Smooth muscle cell (in vitro differentiated cells): ENCODE data around the gene MRPL4. TPM values are rescaled to one million over a fixed set of nuclear protein-coding genes. Genes with fewer than 3 reads are reported as not detected.
A peak's percentile ranks its signal among the peaks of the same experiment; 100 is the strongest.

Experiments
- DNase-seq: peaks from one replicate; lab custom pipeline; 2025; ENCODE audit not compliant: unreplicated experiment; lab: John Stamatoyannopoulos, UW
- H2AFZ ChIP-seq: fragments of 200-600 bp; sonication (generic); 2 replicates; pipeline ENCODE4 v1.6.0; 2016; ENCODE audit warnings: antibody characterized with exemption, low read depth, mild to moderate bottlenecking
- H3F3A ChIP-seq: fragments of 200-600 bp; sonication (generic); 2 replicates; pipeline ENCODE4 v1.6.0; 2017; ENCODE audit warnings: antibody characterized with exemption, low read depth
- H3K27ac ChIP-seq: fragments of 200-600 bp; sonication (generic); 2 replicates; pipeline ENCODE4 v1.5.1; 2016; ENCODE audit warnings: low read depth, mild to moderate bottlenecking
- H3K27me3 ChIP-seq: fragments of 200-600 bp; sonication (generic); 2 replicates; pipeline ENCODE4 v1.6.1; 2016; ENCODE audit warnings: low read depth, mild to moderate bottlenecking
- H3K36me3 ChIP-seq: fragments of 200-600 bp; sonication (generic); 2 replicates; pipeline ENCODE4 v1.5.1; 2016; ENCODE audit warnings: low read depth
- H3K4me1 ChIP-seq: fragments of 200-600 bp; sonication (generic); 2 replicates; pipeline ENCODE4 v1.5.1; 2016; ENCODE audit warnings: low read depth
- H3K4me2 ChIP-seq: fragments of 200-600 bp; sonication (generic); 2 replicates; pipeline ENCODE4 v1.6.0; 2016; ENCODE audit warnings: mild to moderate bottlenecking
- H3K4me3 ChIP-seq: fragments of 200-600 bp; sonication (generic); 2 replicates; pipeline ENCODE4 v1.5.1; 2016; ENCODE audit warnings: mild to moderate bottlenecking
- H3K79me2 ChIP-seq: fragments of 200-600 bp; sonication (generic); 2 replicates; pipeline ENCODE4 v1.6.0; 2016; ENCODE audit warnings: low read depth, mild to moderate bottlenecking
- H3K9ac ChIP-seq: fragments of 200-600 bp; sonication (generic); 2 replicates; pipeline ENCODE4 v1.6.0; 2016; ENCODE audit warnings: low read depth
- H3K9me3 ChIP-seq: fragments of 200-600 bp; sonication (generic); replicated peaks from 2 replicates; pipeline ENCODE4 v1.5.1; 2016; ENCODE audit warnings: low read depth
- H4K20me1 ChIP-seq: fragments of 200-600 bp; sonication (generic); 2 replicates; pipeline ENCODE4 v1.6.0; 2016; ENCODE audit warnings: low read depth
- CTCF ChIP-seq: fragments of 200-600 bp; sonication (generic); IDR thresholded peaks from 2 replicates; pipeline ENCODE4 v1.5.1; 2017; ENCODE audit warnings: borderline replicate concordance, mild to moderate bottlenecking, antibody characterized with exemption; ENCODE audit not compliant: insufficient read depth, poor library complexity, severe bottlenecking
- WGBS: methylation state at CpG from one replicate; pipeline ENCODE4 v1.1.7; 2016; ENCODE audit warnings: low lambda C conversion rate; 5-methylcytosine and 5-hydroxymethylcytosine counted together
- polyA plus RNA-seq: library from polyadenylated mRNA; unstranded; fragments of >200 nt; fragmentation: Nextera tagmentation; extraction: Ambion mirVana; gene quantifications from 2 replicates; pipeline ENCODE4 v1.2.1, GENCODE V29; 2016
- total RNA-seq: library from RNA; depleted of rRNA; stranded (reverse); fragments of >200 nt; gene quantifications from 2 replicates; pipeline ENCODE4 v1.2.3, GENCODE V29; 2014

MRPL4 gene
- total and polyA plus RNA-seq, 2 experiments from 2014 or later: 47.8 to 63.5 TPM

DNA sequence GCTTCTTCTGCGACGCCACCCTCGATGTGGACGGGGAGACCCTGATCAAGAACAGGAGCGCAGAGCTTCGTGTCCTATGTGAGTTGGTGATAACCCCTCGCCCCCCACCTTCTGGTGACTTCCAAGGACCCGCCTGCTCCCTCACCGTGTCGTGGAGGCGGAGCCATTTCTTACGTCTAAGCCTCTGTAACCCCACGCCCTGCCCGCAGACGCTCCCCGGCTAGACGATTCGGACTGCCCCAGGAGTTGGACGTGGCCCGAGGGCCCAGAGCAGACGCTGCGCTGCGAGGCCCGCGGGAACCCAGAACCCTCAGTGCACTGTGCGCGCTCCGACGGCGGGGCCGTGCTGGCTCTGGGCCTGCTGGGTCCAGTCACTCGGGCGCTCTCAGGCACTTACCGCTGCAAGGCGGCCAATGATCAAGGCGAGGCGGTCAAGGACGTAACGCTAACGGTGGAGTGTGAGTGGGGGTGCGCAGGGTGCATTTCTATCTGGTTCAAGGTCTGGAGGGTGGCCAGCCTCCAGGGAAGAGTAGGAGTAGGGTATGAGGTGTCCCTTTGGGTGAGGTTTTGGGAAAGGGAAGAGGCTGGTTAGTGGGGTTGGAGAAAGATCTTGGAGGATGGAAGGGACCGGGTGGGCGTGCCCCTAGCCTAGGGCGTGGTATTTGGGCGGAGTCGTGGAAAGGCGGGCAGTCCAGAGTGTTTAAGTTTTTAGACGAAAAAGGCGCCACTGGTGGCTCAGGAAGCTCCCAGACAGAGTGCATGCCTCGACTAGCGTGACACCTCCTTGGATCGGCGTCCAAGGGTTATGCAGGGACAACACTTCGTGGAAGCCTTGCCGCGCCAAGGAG is 41.0 kb downstream of the MRPL4 start:
- no peak overlapping the region for H3K9ac ChIP-seq
- DNase-seq: no peak
- no peaks in the 10 kb centered on the region for H3K36me3 ChIP-seq
- H3K4me3 ChIP-seq: peak overlapping the region; percentile 41
- H3K9me3 ChIP-seq: no peaks in the 10 kb centered on the region
- WGBS: 28% methylated on average over 53 of the region's 56 CpGs
- no peak overlapping the region for H2AFZ ChIP-seq
- no peaks in the 10 kb centered on the region for H3F3A ChIP-seq
- TF ChIP-seq CTCF: no peak
- peaks cover 95% of the 10 kb centered on the region for H3K27me3 ChIP-seq
- H3K4me2 ChIP-seq: peak overlapping the region; percentile 89
- H3K27ac ChIP-seq: no peak overlapping the region
- peaks cover 32% of the 10 kb centered on the region for H3K4me1 ChIP-seq
- H4K20me1 ChIP-seq: no peaks in the 10 kb centered on the region
- no peaks in the 10 kb centered on the region for H3K79me2 ChIP-seq

DNA sequence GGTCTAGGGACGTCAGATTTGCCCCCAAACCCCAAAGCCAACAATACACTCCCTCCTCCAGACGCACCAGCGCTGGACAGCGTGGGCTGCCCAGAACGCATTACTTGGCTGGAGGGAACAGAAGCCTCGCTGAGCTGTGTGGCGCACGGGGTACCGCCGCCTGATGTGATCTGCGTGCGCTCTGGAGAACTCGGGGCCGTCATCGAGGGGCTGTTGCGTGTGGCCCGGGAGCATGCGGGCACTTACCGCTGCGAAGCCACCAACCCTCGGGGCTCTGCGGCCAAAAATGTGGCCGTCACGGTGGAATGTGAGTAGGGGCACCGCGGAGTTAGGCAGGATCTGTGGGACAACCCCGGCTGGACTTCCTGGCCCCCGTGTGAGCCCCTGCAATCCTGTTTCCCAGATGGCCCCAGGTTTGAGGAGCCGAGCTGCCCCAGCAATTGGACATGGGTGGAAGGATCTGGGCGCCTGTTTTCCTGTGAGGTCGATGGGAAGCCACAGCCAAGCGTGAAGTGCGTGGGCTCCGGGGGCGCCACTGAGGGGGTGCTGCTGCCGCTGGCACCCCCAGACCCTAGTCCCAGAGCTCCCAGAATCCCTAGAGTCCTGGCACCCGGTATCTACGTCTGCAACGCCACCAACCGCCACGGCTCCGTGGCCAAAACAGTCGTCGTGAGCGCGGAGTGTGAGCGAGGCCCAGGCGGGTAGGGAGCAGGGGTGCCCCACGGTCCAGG is 41.8 kb downstream of the MRPL4 start:
- Histone ChIP-seq H3K36me3 (no peaks in the 10 kb centered on the region), H3K4me2 (no peak overlapping the region), H3K79me2 (no peaks in the 10 kb centered on the region), H3K27me3 (peaks cover 87% of the 10 kb centered on the region), H3K9ac (no peak overlapping the region), H3K9me3 (no peaks in the 10 kb centered on the region), H4K20me1 (no peaks in the 10 kb centered on the region), H3K4me3 (no peak overlapping the region), H3F3A (no peaks in the 10 kb centered on the region), H3K27ac (no peak overlapping the region), H2AFZ (no peak overlapping the region), H3K4me1 (peaks cover 28% of the 10 kb centered on the region)
- DNase-seq: no peak
- 42% methylated on average over 49 of the region's 49 CpGs for whole genome bisulfite sequencing
- TF ChIP-seq CTCF: no peak

DNA sequence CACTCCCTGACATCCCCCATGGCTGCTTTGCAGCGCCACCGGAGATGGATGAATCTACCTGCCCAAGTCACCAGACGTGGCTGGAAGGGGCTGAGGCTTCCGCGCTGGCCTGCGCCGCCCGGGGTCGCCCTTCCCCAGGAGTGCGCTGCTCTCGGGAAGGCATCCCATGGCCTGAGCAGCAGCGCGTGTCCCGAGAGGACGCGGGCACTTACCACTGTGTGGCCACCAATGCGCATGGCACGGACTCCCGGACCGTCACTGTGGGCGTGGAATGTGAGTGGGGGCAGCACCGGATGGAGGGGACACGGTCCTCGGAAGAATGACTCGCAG is 42.3 kb downstream of the MRPL4 start:
- Histone ChIP-seq H3K9ac (no peak overlapping the region), H3F3A (no peaks in the 10 kb centered on the region), H3K9me3 (no peaks in the 10 kb centered on the region), H3K79me2 (no peaks in the 10 kb centered on the region), H3K4me2 (no peak overlapping the region), H3K27ac (no peak overlapping the region), H3K27me3 (peaks cover 82% of the 10 kb centered on the region), H4K20me1 (no peaks in the 10 kb centered on the region), H3K4me3 (no peak overlapping the region), H2AFZ (no peak overlapping the region), H3K4me1 (peaks cover 23% of the 10 kb centered on the region), H3K36me3 (no peaks in the 10 kb centered on the region)
- WGBS: 14% methylated on average over 23 of the region's 25 CpGs
- peak; percentile 12 for TF ChIP-seq CTCF
- no peak for DNase-seq
